Measurements from ENCODE around the gene STXBP5L.
"Not testable (repeated sequence)": the region's sequence is repeated elsewhere in the genome, so short reads cannot be mapped to it uniquely, and the experiment has no call there.

Gene STXBP5L

GRCh38 chr3:121436074-121436473 lies 528.1 kb downstream of the STXBP5L start:
- DNase-seq = no peak

GRCh38 chr3:121436641-121437040 lies 528.6 kb downstream of the STXBP5L start:
- DNase-seq = no peak

- DNase-seq = no peak
Measured at GRCh38 chr3:121443456-121443855, 535.5 kb downstream of the STXBP5L start.

- DNase-seq = not testable (repeated sequence)
Measured at GRCh38 chr3:121451752-121452151, 543.7 kb downstream of the STXBP5L start.

GRCh38 chr3:121462565-121462964 lies 554.6 kb downstream of the STXBP5L start:
- no peak for DNase-seq

GRCh38 chr3:121463745-121464144 lies 555.7 kb downstream of the STXBP5L start:
- DNase-seq = no peak

- DNase-seq = no peak
Measured at GRCh38 chr3:121467085-121467484, 559.1 kb downstream of the STXBP5L start.

- no peak for DNase-seq
Measured at GRCh38 chr3:121473001-121473400, 565.0 kb downstream of the STXBP5L start.

All from activated T-cell treated with anti-CD3 and anti-CD28 coated beads for 4 hours (primary cell).